DMS53 (cell line): ENCODE results near the gene FOLR3.
"Not testable (repeated sequence)": the region's sequence is repeated elsewhere in the genome, so short reads cannot be mapped to it uniquely, and the experiment has no call there.

Source experiments
- DNase-seq: peaks from one replicate; lab custom pipeline; 2025; lab: John Stamatoyannopoulos, UW

FOLR3 gene

GRCh38 chr11:72162891-72163492, 27.5 kb downstream of the FOLR3 start:
- no peak for DNase-seq

DNA sequence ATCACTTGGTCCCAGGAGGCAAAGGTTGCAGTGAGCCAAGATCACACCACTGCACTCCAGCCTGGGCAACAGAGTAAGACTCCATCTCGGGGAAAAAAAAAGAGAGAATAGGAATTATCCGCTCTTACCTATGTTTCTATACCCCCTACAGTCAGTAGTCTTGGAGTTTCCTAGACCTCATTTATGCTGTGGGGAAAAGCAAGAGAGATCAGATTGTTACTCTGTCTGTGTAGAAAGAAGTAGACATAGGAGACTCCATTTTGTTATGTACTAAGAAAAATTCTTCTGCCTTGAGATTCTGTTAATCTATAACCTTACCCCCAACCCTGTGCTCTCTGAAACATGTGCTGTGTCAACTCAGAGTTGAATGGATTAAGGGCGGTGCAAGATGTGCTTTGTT, 28.7 kb downstream of the FOLR3 start:
- DNase-seq = not testable (repeated sequence)

- DNase-seq = not testable (repeated sequence)
Observed at GRCh38 chr11:72169046-72169555, 33.6 kb downstream of the FOLR3 start.

- not testable (repeated sequence) for DNase-seq
Observed at GRCh38 chr11:72169754-72170153, 34.2 kb downstream of the FOLR3 start.

DNA sequence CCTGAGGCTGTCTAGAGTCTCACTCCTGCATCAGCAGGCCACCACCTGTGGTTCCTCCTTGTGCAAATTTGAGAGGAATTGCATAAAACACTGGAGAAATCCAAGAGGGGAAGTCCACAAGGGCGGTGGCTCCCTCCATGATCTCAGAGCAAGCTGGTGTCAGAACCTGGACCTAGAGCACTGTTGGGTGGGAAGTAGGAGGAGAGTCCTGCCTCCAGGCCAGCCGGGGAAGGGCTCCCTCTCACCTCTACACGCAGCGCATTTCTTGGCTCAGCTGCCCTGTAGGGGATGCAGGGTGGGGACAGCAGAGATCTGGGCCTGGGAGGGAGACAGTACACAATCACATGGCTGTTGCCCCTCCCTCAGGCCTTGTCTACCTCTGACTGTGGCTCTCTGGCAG, 36.5 kb downstream of the FOLR3 start:
- not testable (repeated sequence) for DNase-seq

GRCh38 chr11:72173291-72173690, 37.8 kb downstream of the FOLR3 start:
- DNase-seq = no peak

DNA sequence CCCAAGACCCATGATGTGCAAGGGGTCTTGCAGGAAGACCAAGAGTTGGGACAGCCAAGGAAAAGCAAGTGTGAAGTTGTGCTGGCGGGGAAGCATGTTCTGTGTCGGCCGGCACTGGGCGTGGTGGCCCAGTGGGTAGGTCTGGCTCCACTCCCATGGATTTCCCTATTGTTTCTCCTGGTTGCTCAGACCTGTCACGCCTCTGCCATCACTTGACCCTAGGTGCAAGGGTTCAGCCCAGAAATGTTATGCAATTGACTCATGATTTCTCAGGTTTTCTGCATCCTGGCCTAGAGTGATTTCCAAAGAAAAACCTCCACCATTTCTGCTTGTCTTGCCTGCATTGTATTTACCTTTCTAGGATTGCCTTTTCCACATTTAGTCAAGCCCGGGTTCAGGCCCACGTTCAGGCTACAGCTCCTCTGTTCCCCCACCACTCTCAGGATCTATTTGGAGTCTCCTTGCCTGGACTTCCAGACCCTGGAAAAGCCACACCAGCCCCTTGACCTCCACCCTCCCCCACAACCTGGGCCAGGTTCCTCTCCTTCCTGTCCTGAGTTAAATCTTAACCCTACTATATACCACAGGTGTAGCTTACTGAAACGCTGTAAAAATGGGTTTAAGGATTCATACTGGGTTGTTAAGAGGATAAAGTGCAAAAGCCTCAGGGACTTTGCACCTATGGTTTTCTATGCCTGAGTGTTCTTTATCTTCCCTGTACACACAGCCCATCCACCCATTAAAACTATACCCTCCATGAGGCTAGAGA, 39.0 kb downstream of the FOLR3 start:
- no peak for DNase-seq

GRCh38 chr11:72177656-72178055, 42.1 kb downstream of the FOLR3 start:
- no peak for DNase-seq

GRCh38 chr11:72179049-72179803, 43.7 kb downstream of the FOLR3 start:
- DNase-seq = no peak

GRCh38 chr11:72179804-72180396, 44.4 kb downstream of the FOLR3 start:
- DNase-seq = no peak

GRCh38 chr11:72180892-72181552, 45.5 kb downstream of the FOLR3 start:
- not testable (repeated sequence) for DNase-seq

- DNase-seq = not testable (repeated sequence)
Observed at GRCh38 chr11:72181553-72181958, 46.0 kb downstream of the FOLR3 start.

- DNase-seq = no peak
Observed at GRCh38 chr11:72188267-72188666, 52.7 kb downstream of the FOLR3 start.
